ENCODE data around the gene ATG4A. TPM values are rescaled to one million over a fixed set of nuclear protein-coding genes. Genes with fewer than 3 reads are reported as not detected.

The ATG4A gene
- total and polyA plus RNA-seq, 8 donors = 12.0 to 18.4 (median 13.9) TPM

DNA sequence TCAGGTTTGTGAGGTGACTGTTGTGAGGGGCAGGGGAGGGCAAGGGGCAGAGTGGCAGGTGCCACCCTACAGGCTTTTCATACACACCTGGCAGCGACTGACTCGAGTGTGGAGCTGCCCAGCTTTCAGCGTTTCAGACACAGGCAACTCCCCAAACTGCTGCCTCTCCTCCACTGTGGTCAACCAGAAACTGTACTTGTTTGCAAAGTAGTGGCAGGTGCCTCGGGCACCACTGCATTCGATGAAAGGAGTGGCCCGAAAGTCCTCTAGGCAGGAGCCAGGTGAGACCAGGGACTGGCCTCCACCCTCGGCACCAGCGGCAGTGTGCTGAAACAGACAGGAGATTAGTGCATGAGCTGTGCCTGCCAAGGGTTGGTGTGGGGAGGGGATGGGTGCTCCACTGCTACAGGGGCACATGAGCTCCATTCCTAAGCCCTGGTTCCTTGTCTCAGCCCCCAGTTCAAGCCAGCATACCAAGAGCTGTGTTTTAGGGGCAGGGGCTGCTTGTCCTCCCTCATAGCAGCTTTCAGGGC, 65.4 kb downstream of the ATG4A start:
- TF ChIP-seq, protein P1, sequence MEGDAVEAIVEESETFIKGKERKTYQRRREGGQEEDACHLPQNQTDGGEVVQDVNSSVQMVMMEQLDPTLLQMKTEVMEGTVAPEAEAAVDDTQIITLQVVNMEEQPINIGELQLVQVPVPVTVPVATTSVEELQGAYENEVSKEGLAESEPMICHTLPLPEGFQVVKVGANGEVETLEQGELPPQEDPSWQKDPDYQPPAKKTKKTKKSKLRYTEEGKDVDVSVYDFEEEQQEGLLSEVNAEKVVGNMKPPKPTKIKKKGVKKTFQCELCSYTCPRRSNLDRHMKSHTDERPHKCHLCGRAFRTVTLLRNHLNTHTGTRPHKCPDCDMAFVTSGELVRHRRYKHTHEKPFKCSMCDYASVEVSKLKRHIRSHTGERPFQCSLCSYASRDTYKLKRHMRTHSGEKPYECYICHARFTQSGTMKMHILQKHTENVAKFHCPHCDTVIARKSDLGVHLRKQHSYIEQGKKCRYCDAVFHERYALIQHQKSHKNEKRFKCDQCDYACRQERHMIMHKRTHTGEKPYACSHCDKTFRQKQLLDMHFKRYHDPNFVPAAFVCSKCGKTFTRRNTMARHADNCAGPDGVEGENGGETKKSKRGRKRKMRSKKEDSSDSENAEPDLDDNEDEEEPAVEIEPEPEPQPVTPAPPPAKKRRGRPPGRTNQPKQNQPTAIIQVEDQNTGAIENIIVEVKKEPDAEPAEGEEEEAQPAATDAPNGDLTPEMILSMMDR (IDR thresholded peaks at IDR 0.05) = no peak
- Histone ChIP-seq H3K27me3 (no peaks in the 10 kb centered on the region), H3K4me3 (no peak overlapping the region), H3K9me3 (no peaks in the 10 kb centered on the region), H3K27ac (no peak overlapping the region), H3K36me3 (peaks cover 0 to 33% of the 10 kb centered on the region in 2 donors), H3K4me1 (no peaks in the 10 kb centered on the region)
- intact Hi-C loops (cut with DNase I) = no loop called here
- DNase-seq (no peak), ATAC-seq (no peak)

DNA sequence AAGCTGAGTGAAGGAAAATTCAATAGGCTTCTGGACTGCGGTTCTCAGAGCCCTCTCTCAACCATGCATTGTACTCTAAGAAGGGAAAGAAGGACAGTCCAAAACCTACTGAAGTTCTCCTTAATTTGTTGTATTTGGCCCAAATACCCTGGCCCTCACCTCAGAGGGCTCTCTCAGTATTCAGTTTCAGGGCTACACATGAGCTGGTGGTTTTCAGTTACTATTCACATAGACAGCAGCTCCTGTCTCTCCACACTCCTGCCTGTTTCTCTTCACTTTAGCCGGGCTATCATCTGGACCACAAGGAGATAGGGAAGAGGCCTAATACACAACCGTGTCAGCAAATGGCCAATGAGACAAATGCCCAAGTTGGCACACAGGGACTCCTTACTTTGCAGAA, 66.0 kb downstream of the ATG4A start:
- TF ChIP-seq, protein P1 (IDR thresholded peaks at IDR 0.05) = no peak
- H3K4me1 ChIP-seq = no peaks in the 10 kb centered on the region
- intact Hi-C loops (cut with DNase I) = no loop called here
- H3K27ac ChIP-seq = no peak overlapping the region
- H3K27me3 ChIP-seq = no peaks in the 10 kb centered on the region
- no peaks in the 10 kb centered on the region for H3K9me3 ChIP-seq
- no peak for ATAC-seq
- H3K36me3 ChIP-seq = peaks cover 0 to 28% of the 10 kb centered on the region in 2 donors
- no peak for DNase-seq
- H3K4me3 ChIP-seq = no peak overlapping the region

- intact Hi-C loops (cut with DNase I) = no loop called here
- ATAC-seq = no peak
- Histone ChIP-seq H3K27me3 (no peaks in the 10 kb centered on the region), H3K4me1 (no peaks in the 10 kb centered on the region), H3K36me3 (peaks cover 0 to 12% of the 10 kb centered on the region in 2 donors), H3K27ac (no peak overlapping the region), H3K4me3 (no peak overlapping the region), H3K9me3 (no peaks in the 10 kb centered on the region)
- TF ChIP-seq, protein P1 (IDR thresholded peaks at IDR 0.05) = no peak
- DNase-seq = no peak
Observed at GRCh38 chrX:108159028-108159670, 67.6 kb downstream of the ATG4A start.

DNA sequence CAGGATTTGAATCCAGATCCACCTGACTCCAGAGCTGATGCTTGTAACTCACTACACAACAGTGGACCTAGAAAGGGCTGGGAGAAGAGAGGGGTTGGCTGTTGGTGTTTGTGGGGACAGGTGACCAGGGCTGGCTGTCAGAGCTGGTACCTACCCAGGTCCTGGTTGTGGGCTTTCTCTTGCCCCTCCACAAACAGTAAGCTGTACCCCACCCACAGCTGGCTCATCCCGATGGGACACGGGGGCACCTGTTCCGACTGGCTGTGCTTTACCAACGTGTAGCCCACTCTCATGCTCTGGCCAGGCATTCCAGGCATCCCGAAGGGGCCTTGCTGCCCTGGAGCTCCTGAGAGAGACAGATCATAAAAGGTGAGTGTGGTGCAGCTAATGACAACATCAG, 68.7 kb downstream of the ATG4A start:
- intact Hi-C loops (cut with DNase I) = no loop called here
- Histone ChIP-seq H3K27ac (no peak overlapping the region), H3K36me3 (peaks cover 0 to 11% of the 10 kb centered on the region in 2 donors), H3K4me3 (no peak overlapping the region), H3K27me3 (no peaks in the 10 kb centered on the region), H3K9me3 (no peaks in the 10 kb centered on the region), H3K4me1 (no peaks in the 10 kb centered on the region)
- DNase-seq = no peak
- TF ChIP-seq, protein P1 (IDR thresholded peaks at IDR 0.05) = no peak
- no peak for ATAC-seq

GRCh38 chrX:108162265-108162664, 70.7 kb downstream of the ATG4A start:
- TF ChIP-seq, protein P1 (IDR thresholded peaks at IDR 0.05) = no peak
- ATAC-seq = no peak
- H3K4me3 ChIP-seq = no peak overlapping the region
- no peaks in the 10 kb centered on the region for H3K9me3 ChIP-seq
- no peaks in the 10 kb centered on the region for H3K36me3 ChIP-seq
- no peak for DNase-seq
- intact Hi-C loops (cut with DNase I) = no loop called here
- no peak overlapping the region for H3K27ac ChIP-seq
- no peaks in the 10 kb centered on the region for H3K27me3 ChIP-seq
- no peaks in the 10 kb centered on the region for H3K4me1 ChIP-seq
